ENCODE results near the gene CD200R1L.

Gene CD200R1L

DNA sequence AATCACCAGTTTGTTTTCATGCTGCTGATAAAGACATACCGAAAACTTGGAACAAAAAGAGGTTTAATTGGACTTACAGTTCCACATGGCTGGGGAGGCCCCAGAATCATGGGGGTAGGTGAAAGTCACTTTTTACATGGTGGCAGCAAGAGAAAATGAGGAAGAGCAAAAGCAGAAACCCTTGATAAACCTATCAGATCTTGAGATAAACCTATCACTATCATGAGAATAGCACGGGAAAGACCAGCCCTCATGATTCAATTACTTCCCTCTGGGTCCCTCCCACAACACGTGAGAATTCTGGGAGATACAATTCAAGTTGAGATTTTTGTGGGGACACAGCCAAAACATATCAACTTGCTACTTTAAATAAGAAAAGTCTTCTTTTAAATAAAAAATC is 28.9 kb downstream of the CD200R1L start:
- DNase-seq, result no peak

DNA sequence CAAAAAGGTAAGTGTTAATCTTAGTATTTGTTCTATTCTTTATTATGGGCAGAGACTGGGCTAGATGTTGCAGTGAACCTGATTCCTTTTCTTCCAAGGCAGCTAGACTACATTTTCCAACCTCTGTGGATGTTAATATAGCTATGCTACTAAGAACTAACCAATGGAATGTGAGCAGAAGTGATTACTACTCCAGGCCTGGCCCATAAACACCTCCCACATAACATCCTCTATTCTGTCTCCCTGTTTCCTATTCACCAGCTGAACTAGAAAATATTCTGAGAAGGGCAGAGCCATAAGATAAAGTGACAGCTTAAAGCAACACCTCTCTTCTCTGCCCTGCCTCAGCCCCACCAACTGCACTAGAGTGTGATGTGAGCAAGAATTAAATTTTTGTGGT is 29.4 kb downstream of the CD200R1L start:
- DNase-seq, result no peak

DNA sequence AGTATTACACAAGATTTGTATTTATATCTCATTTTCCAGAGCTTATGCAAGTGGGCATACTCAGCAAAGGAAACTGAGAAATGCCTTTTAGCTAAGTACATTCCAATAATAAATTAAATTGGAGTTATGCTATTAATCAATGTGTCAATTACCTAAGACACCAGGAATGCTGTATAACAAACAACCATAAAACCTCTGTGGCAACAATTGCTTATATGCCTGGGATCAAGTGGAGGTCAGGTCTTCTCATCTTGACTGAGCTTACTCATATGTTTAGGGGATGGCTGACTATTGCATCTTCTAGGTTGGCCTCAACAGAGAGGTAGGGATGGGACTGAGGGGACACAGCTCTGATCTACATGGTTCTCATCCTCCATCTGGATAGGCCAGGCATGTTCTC is 30.7 kb downstream of the CD200R1L start:
- no peak for DNase-seq

DNA sequence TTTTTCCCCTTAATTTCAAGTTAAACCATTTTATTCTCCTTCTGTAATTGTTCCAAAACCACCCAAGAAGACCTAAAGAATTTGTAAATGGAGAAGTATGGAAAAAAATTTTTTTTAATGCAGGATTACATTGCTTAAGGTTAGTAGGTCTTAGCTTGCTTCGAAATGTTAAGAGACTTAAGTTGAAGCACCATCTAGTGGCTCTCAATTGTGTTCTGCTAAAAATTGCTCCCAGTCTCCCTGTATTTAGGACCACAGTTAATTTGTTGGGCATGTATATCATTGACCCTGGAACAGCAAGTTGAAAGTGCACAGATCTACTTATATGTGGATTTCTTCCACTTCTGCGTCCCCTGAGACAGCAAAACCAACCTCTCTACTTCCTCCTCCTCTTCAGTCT is 32.4 kb downstream of the CD200R1L start:
- DNase-seq, result no peak

DNA sequence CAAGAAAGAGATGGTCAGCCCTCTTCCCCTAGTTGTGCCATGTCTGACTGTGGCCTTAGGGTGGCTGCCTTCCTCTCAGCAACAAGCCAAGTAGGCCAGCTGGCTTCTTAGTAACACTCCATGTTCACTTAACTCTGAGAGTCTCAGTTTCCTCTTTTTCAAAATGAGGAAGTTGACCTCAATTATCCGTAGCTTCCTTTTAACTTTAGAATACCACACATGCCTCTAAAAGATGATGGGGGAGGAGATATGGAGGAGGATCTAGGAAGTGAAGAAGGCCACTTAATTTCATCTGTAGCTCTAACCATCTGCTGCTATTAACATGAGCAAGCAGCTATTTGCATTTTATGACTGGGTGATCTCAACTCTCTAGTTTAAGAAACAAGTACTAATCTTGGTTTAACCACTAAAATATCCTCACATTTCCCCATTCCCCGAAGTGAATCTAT is 32.9 kb downstream of the CD200R1L start:
- no peak for DNase-seq

DNA sequence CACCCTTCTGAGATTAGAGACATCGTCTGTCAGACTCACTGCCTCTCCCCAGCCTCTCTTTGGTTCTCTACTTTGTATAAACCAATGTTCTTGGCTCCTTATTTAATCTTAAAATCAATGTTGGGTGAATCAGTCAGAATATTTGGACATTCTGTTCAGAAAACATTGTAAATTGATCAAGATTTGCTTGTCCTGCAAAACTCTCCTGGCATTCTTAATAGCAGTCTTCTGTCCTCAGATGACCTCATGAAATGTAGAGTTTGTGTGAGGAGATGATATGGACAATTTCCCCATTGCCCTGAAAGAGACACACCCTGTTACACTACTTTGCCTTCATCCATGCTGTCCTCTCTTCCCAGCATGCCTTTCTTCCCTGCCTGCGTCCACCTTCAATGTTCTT is 33.6 kb downstream of the CD200R1L start:
- DNase-seq, result no peak

DNA sequence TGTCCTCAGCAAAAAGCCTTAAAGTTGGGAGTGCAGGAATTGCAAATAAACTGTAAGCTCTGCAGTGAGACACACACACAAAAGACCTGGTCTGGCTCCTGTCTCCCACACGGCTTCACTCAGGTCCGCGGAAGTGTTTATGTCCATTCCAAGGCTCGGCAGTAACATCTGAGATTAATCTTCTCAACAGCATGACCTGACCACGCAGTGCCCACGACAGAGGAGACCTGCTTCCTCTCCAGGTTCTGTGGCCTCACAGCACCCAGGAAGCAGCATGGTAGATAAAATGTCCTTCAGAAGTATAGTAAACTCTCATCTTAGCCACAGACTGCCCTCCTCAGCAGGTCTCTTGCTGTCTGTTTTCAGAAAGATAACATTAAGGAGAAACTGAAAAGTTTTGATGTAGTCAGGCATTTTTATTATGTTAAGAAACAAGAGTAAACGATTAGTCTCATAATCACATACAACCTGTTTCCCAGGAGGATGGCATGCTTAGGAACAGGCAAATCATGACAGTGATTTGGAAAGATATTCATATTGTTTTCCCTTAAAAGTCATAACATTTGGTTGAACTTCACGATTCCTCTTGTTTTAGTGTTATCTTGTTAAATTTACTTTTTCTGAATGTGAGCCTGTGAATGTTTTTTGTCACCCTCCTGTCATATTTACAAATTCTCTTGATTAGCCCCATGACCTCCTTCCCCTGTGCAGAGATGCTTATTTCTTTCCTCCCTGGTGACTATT is 34.6 kb downstream of the CD200R1L start:
- no peak for DNase-seq

DNA sequence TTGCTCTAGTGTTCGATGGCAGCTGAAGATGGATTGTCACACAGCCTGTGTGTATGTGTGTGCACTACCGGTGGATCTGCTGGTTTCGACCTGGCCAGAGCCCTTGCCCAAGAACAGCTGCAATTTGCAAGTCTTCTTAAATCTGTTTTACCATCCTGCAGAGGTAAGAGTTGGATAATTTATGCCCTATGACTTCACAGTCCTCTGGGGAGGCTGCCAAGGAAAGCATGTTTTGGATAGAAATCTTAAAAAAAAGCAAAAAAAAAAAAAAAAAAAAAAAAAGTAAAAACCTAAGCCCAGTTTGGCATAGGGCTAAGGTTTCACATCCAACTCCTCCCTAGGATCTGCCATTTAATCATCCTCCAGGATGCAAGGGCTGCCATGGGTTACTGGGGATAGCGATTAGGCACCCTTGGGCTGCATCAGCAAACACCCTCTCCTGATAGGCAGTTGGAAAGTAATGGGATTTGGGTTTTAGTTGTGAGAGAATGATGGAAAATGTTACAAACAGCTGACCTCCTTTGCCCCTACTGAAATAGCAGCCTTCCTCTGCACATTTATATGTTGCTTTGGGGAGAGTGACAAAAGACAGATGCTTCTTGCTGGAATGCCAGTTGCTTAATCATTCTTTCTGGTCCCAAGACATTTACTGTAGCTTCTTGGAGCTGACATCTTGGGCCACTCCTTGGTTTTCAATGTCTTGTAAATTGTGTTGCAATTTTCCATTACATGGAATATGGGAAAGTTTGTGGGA is 35.4 kb downstream of the CD200R1L start:
- DNase-seq, result no peak

DNA sequence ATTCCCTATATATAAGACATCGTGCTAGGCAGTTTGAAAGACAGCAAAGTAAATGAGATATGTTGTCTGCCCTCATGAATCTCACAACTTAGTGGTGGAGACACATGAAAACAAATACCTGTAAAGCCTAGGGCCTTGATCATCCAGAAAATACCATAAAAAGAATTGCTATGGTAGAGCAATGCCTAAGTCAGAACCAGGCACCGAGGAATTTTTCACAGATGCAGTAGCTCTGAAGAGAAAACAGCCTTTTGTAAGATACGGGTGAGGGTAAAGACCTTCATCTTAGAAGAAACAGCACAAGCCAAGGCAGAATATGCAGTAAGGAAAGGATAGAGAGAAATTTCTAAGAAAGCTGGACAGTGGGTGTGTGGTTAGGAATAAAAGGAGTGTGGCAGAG is 36.1 kb downstream of the CD200R1L start:
- DNase-seq, result no peak

DNA sequence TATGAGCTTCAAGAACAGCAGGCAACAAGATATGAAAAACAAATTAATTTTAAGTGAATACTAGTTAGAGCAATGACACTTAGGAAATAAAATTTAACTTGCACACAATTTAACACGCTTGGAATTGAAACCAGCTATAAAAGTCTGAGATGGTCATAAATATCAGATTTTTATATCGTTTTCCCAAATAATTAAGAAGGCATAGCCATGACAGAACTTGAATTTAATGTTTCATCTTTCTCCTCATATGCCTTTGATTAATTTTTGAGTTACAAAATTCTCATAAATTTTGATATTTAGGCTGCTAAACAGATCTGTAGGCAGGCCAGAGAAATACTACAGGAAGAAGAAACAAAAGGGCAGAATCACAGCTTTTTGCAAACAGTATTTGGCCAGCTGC is 38.5 kb downstream of the CD200R1L start:
- no peak for DNase-seq

DNA sequence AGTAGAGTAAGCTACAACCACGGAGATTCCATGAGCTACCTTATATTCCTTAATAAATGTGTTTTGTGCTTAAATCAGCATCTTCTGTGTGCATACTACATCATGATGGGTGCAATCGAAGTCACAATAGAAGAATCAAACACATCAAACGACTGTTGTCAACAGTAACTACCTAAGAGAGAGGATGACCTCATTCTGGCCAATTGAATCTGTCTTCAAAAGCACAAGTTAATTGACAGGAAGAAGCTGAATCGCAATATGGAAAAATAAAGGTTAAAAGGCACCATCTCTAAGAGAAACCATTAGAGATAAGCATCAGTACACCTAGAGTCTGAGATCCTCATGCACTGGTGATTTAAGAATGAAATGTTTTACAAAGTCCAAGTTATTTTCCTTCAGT is 39.0 kb downstream of the CD200R1L start:
- no peak for DNase-seq

DNA sequence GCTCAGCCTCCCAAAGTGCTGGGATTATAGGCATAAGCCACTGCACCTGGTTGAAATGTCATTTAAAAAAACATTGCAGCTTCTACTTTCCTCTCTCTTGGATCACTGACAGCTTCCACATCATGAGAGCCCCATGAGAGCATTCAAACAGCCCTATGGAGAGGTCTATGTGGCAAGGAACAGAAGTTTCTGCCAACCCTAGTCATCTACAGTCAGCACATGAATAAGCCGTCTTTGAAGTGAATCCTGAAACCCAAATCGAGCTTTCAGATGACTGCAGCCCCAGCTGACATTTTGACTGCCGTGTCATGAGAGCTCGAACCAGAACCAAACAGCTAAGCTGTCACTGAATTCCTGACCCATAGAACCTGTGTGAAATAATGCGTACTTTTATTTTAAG is 39.8 kb downstream of the CD200R1L start:
- no peak for DNase-seq

DNA sequence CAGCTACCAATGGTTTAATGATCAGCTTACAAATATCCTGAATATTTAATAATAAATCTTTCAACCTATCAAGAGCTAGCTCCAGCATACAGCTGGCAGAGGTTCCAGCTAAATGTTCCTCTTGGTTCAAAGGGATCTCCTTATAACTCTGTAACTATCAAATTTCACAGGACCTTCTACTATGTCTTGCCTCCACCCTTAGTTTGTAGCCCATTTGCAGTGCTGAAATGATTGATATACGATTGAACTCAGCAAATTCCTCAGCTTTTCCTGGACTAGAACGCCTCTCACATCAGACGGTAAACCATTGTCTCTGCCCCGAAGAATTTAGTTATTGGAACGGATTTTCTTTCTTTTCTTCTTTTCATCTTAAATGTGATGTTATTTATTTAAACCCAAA is 41.5 kb downstream of the CD200R1L start:
- no peak for DNase-seq

DNA sequence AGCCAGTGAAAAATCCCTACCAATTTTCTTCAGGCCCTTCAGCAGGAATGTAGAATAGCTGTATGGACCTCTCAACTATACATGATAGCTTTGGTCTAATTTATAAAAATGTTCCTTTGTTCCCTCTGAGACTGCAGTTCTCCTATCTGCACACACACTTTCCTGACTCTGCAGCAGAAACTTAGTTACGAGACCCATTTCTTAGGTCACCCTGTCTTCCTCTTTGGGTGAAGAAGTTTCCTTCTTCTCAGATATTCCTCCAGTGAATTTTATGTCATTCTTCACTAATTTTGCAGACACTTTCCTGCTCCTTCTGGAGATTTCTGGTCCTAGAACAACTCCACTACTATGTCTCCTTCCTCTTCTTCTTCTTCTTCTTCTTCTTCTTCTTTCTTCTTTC is 42.6 kb downstream of the CD200R1L start:
- DNase-seq, result no peak

DNA sequence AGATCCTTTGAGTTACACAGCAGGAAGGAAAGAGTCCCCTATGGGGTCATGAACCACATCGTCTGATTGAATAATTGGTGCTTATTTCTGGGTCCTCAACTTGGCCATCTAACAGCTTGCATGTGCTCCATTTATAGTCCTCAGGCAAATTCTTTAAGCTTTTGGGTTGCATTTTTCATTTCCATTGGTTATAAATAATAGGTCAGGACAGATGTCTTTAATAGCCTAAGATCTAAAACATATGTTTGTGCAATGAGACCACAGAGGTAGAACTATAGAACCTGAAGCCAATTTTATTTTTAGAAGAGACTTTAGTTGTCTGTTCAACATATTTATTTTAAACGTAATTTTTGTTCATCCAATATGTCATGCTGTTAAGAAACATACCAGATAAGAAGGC is 43.2 kb downstream of the CD200R1L start:
- DNase-seq, result no peak

DNA sequence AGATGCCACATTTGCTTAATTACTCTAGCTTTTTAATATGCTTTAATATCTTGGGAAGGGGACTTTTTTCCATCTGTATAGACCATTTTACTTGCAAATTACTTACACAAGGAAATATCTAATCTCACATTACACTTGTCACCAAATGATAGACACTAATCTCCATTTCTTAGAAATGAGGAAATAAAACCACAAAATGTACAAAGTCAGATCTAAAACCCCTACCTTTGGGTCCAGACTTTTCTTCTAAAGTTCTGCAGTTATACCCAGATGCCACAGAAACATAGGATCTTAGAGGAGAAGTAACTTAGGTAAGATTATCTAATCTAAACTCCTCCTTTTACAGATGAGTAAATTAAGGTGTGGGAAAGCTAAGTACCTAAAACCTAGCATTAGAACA is 44.3 kb downstream of the CD200R1L start:
- DNase-seq, result no peak

DNA sequence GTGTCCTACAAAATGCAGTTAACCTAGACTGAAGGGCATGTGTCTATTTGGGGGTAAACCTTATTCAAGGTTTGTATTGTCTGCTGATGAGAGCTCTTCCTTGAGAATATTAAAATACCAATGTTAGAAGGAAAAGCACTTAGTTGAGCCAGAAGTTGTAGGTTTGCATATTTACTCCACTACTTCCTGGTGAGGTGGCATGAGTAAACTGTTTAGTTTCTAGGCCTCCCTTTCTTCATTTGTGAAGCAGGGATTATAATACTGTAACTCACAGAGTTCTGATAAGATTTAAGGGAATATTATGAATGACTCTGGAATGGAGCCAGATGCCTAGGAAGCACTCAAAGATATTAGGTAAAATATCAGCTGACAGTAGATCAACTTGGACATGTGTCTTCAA is 46.7 kb downstream of the CD200R1L start:
- no peak for DNase-seq

DNA sequence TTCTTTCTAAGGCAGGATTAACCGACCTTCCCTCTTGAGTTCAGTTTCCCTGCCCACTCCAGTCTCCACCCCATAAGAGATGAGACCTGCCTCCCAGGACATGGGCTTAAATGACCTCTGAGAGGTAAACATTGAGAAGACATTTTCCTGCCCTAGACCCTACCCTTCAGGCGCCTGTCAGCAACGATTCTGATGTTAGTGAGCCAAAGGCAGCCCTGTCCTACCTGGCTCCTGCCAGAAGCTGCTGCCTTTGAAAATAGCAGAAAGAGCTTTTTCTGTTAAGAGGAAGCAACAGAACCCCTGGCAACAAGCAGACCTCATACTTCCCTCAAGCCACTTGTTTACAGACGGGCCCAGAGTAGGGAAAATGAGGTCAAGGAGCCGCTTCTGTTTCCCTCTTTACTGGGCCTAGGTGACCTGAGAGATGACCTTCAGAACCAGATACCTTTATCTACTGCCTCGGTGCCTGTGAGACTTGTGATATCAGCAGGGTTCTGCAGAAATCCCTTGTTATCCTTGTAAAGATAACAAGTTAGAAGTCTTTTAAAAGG is 52.0 kb downstream of the CD200R1L start:
- DNase-seq, result no peak

DNA sequence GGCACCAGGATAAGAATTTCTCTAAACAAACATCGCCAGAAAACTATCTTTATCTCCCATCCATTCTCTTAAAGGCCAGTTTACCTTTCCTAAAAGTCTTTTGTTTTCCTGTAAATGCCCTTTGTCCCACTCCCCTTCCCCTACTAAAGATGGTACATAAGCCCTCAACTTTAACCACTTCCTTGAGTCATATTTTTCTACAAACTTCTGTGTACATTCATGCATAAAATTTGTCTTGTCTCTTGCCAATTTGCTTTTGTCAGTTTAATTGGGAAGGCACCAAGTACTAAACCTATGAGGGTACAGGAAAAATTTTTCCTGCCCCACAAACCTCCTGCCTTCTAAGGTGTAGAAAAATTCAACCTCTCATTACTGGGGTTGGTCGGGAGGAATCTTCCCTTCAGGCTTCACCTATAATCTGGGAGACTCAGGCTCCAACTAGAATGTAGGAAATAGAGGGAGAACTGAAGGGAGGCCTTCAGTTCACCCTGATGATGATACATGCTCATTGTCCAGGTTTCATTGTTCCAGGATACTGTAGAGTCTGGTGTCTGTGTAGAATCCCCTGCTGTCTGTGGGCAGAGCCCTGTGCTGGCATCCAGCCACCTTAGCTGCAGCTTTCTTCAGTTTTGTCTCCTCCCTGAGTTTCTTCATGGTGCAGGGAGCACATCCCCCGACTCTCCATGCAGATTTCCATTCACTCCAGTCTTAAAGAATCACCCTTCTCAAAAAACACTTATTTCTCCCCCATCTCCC is 53.2 kb downstream of the CD200R1L start:
- no peak for DNase-seq

DNA sequence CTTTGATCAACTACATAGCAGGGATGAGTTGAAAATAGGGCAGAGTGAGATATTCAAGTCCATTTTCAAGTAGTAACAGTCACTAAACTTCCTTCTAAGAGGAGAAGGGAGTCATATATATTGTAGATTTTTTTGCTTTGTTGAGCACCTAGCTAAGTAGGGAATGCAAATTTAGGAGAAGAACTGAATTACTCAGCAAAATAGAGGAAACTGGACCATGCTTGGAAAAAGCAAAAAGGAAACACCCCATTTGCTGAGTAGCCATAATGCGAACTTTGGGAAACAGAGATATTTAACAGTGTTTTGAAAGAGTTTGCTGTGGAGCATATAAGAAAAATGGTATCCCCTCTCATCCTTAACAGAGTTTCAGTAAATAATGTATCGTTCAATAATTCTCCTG is 54.9 kb downstream of the CD200R1L start:
- no peak for DNase-seq

DNA sequence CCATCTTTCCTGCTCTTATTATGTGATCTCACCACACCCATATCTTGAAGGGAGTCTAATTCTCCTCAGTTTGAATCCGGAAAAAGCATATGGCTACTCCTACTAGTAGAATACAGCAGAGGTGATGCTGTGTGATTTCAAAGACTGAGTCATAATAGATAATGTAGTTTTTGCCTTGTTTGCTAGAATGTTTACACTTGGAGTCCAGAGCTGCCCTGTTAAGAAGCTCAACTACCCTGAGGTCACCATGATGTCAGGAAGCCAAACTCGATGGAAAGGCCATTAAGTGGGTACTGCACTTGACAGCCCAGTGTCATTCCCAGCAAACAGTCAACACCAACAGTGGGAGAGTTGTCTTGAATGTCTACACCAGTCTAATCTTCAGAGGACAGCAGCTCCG is 56.9 kb downstream of the CD200R1L start:
- no peak for DNase-seq

DNA sequence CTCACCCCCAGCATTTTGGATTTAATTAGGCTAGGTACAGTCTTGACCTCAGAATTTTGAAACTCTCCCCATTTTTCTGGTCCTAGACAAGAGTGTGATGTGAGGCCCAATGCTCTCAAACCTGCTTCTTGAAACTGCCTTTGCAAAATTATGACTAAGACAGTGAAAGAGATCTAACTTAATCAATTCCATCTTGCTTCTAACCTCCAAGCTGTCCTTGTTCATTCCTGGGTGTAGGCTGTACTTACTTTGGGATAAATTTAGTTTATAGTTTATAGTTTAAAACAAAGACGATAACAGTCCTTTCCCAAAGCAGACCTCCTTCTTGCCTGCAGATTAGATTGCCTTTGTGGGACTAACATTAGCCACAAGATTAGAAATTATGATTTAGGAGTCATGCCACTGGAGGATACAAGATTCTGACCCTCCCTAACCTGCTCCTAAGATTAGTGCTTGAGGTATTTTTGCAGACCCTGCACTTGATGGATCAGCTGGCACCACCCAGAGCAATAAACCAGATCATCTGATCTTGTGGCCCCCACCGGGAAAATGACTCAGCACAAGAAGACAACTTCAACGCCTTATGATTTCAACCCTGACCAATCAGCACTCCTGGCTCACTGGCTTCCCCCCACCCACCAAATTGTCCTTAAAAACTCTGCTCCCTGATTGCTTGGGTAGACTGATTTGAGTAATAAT is 59.6 kb downstream of the CD200R1L start:
- DNase-seq, result no peak

Measured in effector CD8-positive, alpha-beta T cell (primary cell).